Measurements from ENCODE around the gene CAPN15.

- no peak for TF ChIP-seq POLR2AphosphoS5 (IDR thresholded peaks at IDR 0.05; ENCODE audit: low read depth, low read length)
- TF ChIP-seq, protein P1, sequence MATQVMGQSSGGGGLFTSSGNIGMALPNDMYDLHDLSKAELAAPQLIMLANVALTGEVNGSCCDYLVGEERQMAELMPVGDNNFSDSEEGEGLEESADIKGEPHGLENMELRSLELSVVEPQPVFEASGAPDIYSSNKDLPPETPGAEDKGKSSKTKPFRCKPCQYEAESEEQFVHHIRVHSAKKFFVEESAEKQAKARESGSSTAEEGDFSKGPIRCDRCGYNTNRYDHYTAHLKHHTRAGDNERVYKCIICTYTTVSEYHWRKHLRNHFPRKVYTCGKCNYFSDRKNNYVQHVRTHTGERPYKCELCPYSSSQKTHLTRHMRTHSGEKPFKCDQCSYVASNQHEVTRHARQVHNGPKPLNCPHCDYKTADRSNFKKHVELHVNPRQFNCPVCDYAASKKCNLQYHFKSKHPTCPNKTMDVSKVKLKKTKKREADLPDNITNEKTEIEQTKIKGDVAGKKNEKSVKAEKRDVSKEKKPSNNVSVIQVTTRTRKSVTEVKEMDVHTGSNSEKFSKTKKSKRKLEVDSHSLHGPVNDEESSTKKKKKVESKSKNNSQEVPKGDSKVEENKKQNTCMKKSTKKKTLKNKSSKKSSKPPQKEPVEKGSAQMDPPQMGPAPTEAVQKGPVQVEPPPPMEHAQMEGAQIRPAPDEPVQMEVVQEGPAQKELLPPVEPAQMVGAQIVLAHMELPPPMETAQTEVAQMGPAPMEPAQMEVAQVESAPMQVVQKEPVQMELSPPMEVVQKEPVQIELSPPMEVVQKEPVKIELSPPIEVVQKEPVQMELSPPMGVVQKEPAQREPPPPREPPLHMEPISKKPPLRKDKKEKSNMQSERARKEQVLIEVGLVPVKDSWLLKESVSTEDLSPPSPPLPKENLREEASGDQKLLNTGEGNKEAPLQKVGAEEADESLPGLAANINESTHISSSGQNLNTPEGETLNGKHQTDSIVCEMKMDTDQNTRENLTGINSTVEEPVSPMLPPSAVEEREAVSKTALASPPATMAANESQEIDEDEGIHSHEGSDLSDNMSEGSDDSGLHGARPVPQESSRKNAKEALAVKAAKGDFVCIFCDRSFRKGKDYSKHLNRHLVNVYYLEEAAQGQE (IDR thresholded peaks at IDR 0.05; ENCODE audit: insufficient read depth in 1 of 2, low read depth in 2 of 2, low read length in 2 of 2): no peak
- no peak for TF ChIP-seq SIN3A (IDR thresholded peaks at IDR 0.05; ENCODE audit: borderline replicate concordance, insufficient read depth, low read length)
- no peak for TF ChIP-seq TAF1 (IDR thresholded peaks at IDR 0.05; ENCODE audit: borderline replicate concordance, insufficient read depth, low read length)
Observed at GRCh38 chr16:529012-529575, 1.6 kb downstream of the CAPN15 start.

Measured in PFSK-1 (cell line).